Activated CD4-positive, alpha-beta T cell treated with anti-CD3 and anti-CD28 coated beads for 1 hour (primary cell): ENCODE data around the gene PCNX1.
"Not testable (repeated sequence)": the region's sequence is repeated elsewhere in the genome, so short reads cannot be mapped to it uniquely, and the experiment has no call there.

ENCODE experiments used
- DNase-seq: peaks from one replicate; pipeline ENCODE4 v3.0.0-alpha.2; 2020

PCNX1 gene

DNA sequence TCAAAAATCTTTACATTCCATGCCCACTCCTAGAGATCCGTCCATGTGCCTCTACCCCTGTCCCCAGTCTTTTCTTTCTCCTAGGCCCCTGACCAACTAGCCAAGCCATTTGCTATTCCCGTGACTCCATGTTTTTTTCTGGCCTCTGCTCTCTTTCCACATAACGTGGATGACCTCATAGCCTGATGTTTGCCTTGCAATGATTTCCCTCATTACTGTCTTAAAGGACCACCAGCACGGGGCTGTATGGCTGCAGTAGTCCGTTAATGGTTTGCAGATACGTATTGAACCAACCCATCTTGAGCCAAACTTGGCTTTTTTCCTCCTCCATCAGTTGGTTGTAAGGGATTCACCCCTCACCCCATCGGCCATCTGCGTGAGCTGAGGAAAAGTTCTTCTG is 226.0 kb downstream of the PCNX1 start:
- no peak for DNase-seq

DNA sequence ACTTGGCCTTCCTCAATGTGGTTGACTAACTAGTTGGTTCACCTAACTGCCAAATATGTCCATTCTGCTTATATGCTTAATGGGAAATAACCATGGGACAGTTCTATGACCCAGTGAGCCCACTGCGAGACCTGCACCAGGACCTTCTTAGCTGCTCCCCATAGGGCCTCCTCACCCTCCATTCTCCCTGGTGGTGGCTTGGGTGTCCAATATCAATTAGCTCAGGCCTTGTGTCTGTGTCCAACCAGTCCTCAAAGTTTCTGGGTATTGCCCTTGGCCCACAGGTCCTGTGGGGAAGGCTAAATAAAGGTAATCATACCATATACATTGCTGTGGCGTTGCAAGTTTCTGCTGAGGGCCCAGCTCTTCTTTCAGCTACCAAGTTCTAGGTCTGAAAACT is 228.2 kb downstream of the PCNX1 start:
- no peak for DNase-seq

DNA sequence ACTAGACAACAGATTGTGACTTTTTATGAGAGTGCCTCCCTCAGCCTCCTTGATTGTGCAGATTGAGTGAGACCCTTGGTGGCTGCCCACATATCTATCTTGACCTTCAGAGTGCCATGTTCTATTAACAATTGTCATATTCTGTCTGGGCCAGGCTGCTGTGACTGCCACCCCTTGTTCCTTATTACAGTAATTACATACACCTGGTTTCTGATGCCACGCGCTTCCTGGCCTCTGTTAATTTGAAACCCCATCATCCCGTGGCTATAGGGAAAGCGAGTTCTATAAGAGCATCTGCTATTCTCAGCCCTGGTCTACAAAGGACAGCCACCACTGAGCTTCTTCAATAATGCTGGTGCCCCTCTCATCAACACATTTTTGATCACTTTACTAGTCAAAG is 228.7 kb downstream of the PCNX1 start:
- no peak for DNase-seq

DNA sequence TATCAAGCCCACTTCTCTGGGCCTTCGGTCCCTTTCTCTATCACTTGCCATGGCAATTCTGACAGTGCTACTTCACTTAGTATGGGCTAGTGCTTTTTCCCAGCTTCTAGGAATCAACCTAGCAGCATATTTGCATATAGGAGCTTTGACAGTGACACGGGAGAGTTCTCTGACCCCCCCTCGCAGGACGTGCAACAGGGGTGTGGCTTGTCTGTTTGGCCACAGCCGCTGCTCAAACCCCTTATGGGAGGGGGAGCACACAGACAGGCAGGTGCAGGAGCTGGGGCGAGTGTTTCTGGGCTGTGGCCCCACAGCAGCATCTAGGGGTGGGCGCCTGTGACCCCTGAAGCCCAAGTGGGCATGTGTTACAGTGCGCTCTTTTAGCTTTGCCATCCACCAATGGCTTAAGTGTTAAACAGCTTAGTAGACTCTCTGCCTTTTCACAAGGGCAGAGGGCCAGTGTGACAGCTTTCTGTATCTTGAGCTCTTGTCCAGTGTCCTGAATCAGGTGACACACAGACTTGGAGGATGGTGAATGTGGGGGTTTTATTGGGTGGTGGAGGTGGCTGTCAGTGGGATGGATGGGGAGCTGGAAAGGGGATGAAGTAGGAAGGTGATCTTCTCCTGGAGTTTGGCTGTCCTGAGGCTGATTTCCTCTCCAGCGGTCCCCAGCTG is 229.3 kb downstream of the PCNX1 start:
- no peak for DNase-seq

DNA sequence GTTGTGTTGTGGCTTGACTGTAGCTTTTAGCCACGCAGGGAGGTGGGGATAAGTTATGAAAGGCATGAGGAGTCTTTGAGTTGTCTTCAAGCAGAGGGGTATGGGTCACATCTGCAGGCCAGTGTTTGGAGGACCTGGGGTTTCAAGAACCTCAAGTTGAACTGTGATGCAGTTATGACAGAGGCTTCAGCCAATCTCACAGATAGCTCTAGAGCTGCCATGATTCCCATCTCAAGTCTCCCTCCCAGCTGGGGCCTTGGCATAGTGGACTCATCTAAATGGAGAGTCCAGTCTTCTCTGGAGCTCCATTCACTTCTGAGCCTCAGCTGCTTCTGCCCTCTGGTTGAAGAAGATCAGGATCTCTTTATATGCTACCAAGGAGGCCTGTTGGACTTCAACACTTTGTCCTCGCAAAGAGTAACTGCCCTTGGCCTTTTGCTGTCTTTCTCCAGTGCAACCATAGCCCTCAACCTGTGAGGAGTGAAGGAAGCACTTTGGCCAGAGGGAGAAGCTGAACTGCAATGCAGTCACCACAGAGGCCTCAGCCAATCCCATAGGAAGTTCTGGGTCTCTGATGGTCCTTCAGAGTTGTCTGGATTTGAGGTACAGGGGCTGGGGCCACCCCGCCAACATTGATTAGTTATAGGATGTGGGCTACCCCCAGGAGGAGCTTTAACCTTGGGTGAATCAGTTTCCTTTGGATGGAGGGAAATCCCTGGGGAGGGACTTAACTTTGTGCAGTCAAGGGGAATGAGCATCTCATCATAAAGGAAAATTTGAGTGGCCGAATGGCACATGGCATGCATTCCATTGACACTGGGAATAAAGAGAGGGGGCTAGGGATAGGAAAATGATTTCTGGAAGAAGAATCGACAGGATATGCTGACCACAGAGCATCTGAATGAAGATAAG is 230.5 kb downstream of the PCNX1 start:
- DNase-seq = no peak

DNA sequence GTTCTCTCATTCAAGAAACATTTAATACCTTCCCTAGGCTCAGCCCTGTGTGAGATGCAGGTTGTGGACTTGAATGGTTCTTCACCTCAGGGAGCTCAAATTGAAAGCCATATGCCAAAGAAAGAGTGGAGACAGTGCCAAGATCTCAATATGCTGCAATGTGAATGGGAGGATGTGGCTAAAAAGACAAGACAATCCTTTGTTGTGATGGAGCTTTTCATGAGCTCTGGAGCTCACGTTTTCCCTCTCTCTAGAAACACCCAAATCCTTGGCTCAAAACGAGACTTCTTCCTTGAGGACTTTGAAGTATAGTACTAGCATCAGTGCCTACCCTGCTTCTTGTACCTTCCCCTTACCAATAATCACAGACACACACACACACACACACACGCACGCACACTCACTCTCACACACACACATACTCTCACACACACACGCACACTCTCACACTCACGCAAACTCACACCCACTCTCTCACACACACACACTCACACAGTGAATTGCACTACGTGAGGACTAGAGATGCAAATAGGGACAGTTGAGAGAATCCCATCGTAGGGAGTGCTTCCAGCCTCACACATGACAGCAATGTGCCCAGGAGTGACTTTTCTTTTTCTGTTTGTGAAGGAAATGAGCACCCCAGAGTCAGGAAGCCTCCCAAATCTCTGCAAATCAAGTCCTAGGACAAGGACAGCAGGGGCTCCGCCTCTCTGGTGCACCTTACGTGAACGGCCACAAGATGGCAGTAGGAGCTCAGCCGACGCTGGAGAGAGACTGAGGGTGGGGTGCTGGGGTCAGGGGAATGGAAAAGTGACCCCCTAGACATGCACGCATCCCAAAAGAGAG is 231.4 kb downstream of the PCNX1 start:
- DNase-seq = peak; percentile 43

DNA sequence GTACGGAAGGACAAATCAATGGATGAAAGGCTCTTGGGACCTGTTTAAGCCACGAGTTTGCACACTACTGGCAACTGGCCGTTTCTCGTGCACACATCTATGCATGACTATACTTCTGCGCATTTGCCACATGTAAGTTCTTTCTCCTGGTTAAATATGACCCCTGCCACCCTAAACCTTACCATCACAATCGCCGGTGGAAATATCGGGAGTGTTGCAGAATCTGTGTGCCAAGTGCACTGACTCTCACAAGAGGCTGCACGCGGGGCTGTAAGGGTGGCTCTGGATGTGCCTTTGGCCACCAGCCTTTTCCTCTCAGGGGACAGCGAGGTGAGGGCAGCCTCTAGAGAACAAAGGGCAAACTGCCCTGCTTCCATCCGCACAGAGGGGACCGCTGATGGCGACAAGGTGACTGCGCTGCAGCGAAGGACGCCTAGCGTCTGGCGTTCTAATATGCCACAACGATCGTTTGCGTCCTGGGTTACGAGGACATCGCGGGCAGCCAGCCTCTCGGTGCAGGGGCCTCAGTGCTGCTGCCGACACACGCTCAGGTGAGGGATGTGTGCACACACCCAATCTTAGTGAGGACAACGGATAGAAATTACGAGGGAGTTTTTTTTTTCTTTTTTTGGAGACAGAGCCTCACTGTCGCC is 232.2 kb downstream of the PCNX1 start:
- no peak for DNase-seq

DNA sequence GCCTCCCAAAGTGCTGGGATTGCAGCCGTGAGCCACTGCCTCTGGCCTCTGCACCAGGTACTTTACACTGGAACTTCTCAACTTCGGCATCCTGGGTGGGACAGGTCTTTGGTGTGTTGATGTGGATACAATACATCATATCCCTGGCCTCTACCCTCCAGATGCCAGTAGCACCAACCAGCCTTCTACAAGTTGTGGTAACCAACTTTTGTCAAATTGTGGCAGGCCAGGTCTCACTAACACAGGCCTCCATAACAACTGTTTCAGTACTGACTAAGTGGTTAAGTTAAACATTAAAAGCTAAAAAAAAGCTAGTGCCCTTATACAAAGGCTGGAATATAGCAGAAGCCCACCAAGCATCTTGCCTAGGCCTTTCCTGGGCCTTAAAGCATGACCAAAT is 232.9 kb downstream of the PCNX1 start:
- no peak for DNase-seq

DNA sequence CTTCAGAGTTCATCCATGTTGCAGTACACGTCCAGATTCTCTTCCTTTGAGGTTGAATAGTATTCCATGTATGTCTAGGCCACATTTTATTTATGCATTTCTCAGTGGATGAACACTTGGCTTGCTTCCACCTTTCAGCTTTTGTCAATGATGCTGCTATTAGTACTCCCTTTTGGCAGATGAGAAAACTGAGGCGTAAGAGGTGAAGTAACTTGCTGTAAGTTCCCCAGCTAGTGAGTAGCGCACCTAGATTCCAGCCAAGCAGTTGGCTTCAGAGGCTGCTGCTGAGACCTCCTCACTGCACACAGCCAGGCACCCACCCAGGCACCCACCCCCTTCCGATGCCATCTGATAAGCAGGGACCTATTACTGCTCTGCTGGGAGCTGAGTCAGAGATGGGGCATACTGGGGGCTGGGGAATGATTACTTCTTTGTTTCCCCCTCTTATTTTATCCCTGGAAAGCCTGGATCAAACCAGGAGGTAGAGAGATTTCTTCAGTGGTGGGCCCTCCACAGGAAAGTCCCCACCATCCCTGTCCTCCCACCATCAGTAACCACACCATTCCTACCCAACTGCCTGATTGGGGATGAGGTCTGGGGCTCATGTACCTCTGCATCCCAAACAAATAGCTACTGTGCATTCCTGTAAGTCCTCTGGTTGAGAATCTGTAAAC is 234.6 kb downstream of the PCNX1 start:
- DNase-seq = no peak

DNA sequence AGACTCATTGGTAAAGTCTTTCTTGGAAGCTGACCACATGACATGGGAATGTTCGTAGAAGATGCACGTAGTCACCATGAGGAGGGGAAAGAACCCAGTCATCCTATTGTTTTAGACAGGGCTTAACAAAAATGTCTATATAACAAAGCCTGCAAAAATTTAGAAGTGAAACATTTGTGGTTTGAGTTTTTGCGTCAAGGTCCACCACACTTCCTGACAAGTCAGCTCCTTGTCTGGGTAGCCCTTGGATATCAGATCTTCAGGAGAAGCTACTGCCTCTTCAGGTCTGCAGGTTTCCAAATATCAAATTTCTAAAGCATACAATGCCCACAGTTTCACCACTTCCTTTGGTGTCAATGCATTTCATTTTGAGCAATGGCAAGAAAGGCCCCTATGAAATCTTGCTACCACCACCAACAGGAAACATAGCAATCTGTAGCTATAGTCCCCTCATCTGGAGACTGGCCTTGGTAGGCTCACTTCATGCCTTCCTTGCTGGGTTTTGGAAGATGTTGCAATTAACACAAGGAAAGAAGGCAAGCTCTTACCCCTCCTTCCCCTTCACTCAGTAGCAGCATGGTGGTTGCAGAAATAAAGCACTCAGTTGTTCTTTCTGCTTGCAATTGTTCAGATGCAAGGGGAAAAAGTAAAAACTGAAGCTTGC is 235.2 kb downstream of the PCNX1 start:
- no peak for DNase-seq

DNA sequence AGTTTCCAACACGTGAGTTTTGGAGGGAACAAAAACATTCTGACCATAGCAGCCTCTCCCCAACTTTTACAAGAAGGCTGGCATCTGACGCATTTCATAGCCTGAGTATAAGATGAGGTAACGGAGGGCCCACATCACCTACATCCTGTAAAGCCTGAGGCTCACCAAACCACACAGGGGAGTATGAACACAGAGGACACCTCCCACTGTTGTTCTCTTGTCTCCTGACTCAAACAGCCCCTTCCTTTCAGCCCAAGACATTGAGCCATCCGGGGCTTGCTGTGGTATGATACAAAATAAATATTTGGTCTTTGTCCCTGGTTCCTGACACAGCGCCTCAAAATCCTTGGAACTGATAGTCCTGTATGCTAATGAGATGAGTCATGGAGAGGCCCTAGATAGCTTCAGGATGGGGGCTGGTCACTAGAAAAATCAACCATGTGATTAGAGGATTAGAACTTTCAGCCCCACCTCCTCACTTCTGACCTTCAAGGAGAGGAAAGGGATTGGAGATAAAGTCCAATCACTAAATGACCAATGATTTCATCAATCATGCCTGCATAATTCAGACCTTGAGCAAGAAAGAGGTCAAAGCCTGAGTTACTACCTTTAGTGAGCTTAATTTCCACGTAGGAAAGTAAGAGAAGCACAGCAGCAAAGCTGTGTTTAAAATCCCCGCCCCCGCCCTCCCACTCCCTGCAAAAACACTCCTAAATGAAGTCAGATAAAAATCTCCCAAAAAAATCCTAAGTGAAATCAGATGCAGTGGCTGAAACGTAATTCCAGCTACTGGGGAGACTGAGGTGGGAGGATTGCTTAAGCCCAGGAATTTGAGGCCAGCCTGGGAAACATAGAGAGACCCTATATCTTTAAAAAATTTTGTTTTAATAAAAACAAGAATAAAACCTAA is 236.4 kb downstream of the PCNX1 start:
- DNase-seq = no peak

DNA sequence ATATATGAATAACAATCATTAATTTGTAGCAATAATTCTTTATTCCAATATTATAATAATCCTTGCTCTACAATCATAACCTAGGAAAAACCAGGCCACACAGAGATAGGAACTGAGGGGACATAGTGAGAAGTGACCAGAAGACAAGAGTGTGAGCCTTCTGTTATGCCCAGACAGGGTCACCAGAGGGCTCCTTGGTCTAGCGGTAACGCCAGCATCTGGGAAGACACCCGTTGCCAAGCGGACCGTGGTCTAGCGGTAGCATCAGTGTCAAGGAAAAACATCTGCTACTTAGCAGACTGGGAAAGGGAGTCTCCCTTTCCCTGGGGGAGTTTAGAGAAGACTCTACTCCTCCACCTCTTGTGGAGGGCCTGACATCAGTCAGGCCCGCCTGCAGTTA is 240.1 kb downstream of the PCNX1 start:
- not testable (repeated sequence) for DNase-seq

DNA sequence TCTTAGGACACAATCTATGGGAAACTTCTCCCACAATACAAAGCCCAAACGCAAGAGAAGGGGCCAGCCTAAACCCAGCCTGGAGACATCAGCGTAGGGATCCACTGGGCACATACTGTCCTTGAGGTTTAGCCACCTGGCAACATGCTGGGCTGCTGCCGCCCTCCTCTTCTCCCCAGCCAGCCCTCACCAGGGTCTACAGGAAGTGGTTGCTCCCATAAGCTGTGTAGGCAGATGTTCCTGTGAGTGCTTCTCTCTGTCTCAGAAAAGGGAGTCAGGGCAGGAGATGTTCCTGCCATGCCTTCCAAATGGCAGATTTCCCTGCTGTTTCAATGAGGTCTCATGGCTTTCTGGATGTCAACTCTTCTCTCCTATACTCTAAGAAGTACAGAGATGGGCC is 241.4 kb downstream of the PCNX1 start:
- no peak for DNase-seq

DNA sequence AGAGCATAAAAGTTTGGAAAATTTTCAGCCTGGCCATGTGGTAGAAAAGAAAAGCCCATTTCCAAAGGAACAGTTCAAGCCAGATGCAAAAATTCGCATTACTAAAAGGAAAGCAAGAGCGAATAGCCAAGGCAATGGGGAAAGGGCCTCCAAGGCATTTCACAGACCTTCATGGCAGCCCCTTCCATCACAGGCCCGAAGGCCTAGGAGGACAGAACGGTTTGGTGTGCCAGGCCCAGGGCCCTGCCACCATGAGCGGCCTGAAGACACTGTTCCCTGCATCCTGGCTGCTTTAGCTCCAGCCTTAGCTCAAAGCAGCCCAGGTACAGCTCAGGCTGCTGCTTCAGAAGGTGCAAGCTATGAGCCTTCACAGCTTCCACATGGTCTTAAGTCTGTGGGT is 243.5 kb downstream of the PCNX1 start:
- no peak for DNase-seq

DNA sequence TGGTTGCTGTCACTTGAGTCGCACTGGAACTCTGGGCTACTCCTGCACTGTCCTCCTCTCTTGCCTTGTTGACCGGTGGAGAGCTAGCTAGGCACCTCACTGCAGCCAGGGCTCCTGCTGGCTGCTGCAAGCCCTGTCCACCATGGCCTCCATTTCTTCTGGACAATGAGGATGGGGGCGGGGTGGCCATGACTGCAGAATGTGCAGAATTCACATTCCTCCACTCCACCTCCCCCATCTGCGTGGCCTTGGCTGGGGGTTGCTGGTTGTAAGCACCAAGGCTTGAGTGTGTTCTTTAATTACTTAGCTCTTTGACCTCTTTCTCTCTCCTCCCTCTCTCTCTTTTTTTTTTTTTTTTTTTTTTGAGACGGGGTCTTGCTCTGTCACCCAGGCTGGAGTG is 248.5 kb downstream of the PCNX1 start:
- no peak for DNase-seq

DNA sequence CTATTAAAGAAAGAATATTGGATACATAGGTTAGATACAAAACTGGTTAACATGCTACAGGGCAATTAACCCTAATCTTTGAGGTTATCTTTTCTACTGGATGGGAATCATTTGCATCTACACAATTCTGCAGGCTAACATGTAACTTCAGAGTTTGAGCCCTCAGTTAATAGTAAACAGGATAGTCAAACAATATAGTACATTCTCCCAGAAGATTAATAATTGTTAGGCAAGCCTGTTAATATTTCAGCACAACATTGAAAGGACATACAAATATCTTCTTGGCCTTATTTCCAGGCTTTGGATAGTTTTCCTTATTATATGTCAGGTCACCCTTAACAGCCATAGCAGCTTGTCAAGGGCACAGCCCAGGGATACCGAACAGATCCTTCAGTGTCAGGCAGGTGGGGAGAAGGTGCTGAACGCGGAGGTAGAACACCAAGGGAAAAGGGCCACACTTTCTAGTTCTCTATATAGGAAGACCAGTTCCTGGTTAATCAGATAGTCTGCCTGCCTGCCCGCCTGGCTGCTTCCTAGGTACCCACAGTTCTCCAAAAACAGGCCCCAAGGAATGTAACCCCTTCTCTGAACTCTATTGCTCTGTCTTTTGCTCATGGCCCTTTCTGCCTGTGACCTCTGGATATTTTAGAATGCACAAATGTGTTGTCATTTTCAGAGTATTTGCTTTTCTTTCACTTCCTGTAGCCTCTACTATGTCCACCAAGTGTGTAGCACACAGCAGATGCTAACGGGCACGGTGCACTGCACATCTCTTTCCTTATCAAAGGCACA is 256.0 kb downstream of the PCNX1 start:
- DNase-seq = no peak

DNA sequence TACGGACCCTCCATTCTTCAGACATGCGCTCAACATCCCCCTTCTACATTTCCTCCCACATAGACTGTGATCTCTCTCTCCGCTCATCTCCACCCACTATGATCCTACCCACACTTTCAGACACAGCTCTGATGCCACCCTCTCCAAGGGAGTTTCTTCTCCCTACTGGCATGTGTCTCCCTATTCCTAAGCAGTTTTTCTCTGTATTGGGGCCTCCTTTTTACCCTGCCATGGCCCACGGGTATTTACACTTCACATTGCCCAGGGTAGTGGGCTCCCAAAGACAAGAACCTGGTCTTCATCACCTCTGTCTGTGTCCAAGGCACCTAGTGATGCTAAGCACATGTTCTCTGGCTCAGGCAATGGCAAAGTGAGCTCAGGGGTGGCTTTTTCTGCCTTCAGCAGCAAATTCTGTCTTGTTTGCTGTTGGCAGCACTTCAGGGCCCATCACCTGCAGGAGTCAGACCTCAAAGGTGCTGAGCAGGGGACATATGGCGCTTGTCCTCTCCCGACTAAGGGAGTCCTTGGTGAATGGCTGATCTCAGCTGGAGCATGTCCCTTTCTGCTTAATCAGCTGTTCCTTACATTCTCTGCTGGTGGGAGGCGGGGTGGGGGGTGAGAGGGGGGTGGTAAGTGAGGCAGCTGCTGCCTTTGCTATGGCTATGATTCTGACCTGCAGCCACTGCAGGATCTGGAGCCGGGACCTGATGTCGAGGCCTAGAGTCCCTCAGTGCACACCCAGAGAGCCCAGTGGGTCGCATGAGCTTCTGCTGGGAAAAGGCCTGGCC is 256.8 kb downstream of the PCNX1 start:
- no peak for DNase-seq
